GOT3 (cell line): ENCODE measurements around the gene PLCB2.
A peak's percentile ranks its signal among the peaks of the same experiment; 100 is the strongest.

ENCODE experiments used
- DNase-seq: peaks from one replicate; lab custom pipeline; 2025; ENCODE audit warnings: mixed read lengths; lab: John Stamatoyannopoulos, UW

The PLCB2 gene

DNA sequence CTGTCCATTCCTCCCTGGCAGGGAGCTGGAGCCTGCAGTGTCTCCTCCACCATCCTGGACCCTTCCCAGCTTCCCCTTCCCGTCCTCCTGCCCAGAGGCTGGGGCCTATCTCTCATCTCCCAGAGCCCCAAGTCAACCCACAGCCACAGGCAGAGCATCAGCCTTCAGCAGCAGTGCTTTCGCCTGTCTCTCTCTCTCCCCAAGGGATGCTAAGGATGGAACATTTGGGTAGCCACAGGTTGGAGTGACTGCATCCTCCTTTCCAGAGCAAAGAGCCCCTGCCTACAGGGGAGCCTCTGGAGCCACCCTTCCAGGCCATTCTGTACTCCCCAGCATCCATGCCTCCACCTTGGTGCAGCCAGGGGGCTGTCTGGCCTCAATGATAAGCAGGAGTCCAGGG, 4.2 kb downstream of the PLCB2 start:
- no peak for DNase-seq

- no peak for DNase-seq
Observed at GRCh38 chr15:40302981-40303380, 4.8 kb downstream of the PLCB2 start.

- no peak for DNase-seq
Observed at GRCh38 chr15:40302288-40302886, 5.3 kb downstream of the PLCB2 start.

GRCh38 chr15:40301467-40302179, 6.1 kb downstream of the PLCB2 start:
- no peak for DNase-seq

DNA sequence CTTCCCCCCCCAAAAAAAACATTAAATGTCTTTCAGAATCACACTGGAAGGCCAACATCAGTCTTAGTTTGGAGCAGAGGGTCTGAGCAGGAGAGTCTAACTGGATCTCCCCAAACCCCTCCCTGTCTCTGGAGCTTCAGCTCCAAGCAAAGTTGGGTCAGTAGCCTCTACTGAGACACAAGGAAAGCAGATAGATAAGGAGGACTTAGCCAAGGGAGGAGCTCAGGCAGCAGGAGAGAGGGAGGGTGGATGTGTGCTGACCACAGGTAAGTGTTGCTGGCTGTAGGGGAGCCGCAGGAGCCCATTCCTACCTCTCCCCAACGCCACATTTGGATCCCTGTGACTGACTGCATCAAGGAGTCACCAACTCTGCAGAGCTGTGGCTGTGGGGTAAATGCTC, 7.0 kb downstream of the PLCB2 start:
- no peak for DNase-seq

GRCh38 chr15:40300367-40300766, 7.4 kb downstream of the PLCB2 start:
- no peak for DNase-seq

DNA sequence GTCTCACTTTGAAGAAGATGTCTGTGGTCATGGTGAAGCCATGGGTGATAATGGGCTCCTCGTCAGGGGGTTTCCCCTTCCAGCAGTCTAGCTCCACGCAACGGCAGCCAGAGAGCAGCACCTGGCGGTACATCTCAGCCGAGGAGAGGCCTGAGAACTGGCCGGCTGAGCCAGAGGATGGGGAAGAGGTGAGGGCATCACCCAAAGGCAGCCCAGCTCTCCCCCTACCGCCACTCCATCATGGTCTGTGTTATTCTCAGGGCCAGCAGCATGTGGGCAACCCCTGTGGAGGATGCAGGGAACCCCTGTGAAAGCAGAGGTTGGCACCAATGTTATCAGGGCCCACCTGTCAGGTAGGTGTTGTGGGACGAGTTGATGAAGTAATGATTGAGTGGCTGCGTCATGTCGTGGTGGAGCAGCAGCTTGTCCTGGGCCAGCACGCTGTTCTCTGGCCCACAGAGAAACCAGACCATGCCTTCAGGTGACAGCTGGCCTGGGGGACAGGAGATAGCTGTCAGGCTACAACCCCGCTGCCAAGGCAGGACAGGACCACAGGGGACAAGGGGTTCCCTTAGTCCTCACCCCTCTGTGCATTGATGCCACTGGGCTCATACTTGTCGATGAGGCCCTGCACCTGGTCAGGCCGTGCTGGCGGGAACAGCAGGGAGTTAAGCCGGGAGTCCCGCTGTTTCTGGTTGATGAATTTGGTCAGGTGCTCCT, 9.4 kb downstream of the PLCB2 start:
- DNase-seq, result no peak

GRCh38 chr15:40297356-40297755, 10.4 kb downstream of the PLCB2 start:
- no peak for DNase-seq

DNA sequence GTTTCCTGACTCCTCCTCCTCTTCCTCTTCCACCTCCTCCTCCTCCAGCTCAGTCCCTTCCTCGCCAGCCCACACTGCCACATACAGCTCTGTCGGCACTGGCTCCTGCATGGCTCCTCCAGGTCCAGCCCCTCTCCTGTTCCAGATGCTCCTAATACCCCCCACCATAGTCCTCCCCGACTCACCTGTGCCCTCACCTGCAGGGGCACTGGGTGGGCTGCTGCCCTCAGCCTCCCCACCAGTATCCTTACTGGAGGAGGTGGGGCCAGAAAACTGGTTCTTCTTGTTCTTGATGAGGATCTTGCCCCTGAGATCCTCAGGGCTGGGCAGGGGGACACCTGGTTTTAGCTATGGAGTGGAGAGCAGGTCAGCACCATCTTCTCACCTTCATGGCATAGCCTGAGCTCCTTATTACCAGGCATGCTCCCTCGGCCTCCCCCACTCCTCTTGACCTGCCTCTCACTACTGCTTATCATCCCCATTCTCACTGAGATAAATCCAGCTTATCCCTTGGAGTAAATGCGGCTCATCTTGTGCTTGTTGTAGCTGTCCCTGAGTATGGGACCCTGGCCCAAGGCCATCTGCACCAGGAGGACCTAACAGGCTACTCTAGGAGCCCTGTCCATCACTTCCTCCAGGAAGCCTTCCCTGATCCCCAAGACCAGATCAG, 11.0 kb downstream of the PLCB2 start:
- DNase-seq, result no peak

DNA sequence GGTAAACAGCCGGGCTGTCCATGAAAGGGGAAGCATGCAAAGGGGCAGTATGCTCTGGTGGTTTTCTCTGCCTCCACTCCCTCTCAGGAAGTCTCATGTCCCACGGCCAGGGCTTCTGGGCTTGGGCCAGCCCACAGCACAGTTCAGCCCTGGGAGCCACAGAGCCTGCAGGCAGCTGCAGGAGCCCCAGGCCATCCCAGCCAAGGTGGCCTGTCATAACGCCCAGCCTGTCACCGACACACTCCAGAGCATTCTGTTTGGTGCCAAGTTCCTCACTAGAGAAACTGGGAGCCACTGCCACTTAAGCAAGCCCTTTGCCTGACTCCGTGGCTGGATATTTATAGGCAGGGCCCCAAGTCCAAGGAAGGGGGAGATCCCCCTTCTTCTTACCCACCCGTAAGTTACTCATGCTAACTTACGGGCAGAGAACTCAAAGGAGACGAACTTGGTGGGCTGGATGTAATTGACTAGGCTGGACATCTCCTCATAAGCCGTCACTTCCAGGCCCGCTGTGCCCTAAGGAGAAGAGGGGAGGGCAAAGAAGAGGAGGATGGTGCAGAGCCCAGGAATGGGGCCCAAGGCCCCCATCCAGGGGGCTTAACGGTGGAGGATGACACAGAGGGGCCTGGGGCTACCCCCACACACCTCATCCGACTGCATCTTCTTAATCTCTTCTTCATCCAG, 11.7 kb downstream of the PLCB2 start:
- no peak for DNase-seq

GRCh38 chr15:40295297-40295696, 12.4 kb downstream of the PLCB2 start:
- no peak for DNase-seq

DNA sequence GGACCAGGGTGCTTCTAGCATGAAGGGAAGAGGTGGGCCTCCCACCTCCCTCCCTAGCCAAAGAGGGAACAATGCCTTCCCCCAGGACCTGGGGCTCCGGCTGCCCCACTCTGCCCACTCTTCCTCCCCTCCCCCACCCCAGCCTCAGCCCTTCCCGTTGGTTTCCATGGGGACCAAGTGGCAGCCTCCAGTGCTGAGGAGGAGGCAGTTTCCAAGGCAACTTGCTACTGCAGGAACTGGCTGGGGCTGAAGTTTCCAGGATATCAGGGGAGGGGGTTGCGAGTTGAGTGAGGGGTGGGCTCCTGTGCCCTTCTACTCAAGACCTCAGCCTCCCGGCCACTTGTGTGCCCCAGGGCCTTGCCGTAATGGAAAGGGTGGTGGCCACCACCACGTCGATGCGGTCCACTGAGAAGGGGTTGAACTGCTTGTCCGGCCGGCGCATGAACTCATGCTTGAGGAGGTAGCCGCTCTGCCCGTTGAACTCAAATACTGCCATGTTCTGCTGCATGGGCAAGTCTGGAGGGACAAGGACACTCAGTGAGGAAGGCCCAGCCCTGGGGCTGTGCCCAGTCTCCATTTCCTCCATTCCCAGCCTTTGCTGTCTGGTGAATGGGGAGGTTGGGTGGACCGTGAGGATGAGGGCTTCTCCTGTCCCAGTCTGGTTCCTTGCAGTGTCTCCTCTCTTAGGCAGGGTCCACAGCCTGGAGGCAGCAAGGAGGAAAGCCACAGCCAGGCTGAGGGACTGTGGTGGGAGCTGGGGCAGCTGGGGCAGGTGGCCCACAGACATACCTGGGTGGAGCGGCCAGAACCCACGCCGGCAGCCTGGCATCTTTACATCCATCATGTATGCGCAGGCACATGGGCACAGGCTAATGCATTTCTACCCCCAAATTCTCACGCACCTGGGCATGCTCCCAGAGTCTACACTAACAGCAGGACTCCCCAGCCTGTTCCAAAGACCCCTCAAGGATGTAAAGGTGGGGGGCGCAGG, 13.5 kb downstream of the PLCB2 start:
- DNase-seq, result no peak

DNA sequence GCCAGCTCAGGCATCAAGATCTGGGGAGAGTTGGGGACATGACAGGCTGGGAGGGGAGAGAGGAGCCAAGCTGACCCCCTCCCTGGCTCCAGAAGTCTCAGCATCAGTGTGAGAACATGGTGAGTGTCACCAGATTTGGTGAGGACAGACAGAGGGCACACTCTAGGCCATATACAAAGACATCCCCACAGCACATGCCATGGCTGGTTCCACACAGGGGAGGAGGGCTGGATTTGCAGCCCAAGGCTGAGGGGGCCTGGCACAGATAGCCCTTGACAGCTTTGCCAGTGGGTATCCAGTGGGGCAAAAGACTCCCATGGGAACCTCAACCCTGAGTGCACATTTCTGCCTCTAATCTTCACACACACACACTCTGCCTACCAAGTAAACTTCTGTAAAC, 14.7 kb downstream of the PLCB2 start:
- DNase-seq, result no peak

DNA sequence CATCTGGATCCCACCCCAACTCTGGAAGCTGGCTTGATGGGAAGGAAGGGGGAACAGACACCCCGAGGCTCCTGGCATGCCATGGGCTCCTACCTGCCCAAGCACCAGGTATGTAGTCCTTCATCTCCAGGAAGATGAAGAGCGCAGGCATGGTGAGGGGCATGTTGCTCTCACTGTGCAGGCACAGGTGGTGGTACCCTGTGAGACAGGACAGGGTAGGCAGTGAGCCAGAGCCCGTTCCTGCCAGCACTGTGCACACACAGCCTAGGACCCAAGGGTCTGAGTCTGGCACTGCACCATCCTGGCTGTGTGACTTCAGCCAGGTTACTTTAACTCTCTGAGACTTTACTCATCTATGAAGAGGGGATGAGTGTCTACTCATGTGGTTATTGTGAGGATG, 15.5 kb downstream of the PLCB2 start:
- no peak for DNase-seq

DNA sequence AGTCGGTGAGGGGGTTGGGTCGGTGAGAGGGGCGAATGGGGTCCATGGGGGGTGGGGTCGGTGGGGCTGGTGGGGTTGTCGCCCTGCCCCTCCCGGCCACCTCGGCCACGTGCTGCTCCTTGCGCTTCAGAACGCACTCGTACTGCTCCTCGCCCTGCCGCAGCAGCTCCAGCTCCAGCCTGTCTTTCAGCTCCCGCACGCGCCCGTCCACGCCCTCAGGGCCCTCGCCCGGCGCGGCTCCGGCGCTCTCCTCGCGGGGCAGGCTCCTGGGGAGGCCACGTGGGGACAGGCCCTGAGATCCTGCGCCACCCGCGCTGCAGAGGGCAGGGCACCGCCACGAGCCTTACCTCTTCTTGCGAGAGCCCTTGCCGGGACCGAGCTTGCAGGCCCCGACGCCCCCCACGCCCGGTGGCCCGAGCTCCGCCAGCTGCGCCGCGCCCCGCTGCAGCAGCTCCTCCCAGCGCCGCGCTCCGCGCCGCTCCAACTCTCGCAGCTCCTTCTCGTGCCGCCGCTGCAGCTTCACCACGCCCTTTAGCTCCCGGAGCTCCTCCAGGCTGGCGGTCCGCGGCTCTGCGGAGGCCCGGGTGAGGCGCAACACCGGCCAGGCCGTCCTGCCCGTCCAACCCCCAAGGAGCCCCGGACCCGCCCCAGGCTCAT, 16.7 kb downstream of the PLCB2 start:
- peak; percentile 30 for DNase-seq

DNA sequence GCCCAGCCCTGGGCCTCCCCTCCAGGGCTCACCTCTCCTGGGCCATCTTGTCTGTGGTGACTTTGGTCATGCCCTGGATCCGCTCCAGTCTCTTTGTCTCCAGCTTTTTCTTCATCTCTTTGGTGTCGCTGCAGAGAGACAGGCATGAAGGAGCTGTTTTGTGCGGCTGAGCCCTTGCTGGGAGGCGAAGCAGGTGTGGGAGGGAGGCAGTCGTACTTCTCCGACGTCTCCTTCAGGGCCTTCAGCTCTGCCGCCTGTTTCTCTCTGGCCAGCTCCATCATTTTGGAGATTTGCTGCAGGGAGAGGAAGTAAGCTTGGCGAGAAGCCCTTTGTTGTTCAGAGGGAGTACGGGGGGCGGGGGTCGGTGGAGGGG, 17.2 kb downstream of the PLCB2 start:
- DNase-seq, result no peak

DNA sequence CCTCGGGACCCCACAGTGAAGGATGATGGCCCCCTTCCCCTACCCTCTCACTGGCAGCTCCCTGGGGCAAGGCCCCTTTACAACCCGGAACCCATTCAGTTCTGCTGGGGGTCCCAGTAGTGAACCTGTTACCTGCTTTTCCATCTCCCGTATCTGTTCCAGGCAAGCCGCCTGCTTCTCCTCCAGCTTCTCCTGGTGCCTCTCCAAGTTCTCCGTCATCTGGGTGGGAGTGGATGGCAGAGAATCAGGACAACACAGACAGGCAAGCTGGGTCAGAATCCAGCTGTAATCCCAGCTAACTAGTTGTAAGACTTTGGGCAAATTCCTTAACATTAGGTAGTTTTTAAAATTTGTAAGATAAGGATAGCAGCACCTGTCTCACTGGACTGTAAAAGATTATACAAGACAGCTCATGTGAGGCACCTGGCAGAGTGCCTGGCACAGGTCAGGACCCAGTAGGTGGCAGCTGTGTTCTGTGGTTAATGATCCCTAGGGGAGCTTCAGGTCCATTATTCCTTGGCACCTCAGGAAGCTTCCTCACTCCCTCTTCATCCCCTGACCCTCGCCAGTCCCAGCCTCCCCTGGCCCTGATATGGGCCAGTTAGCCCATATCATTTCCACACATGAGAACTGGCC, 18.5 kb downstream of the PLCB2 start:
- no peak for DNase-seq

- no peak for DNase-seq
Observed at GRCh38 chr15:40287968-40288367, 19.8 kb downstream of the PLCB2 start.

- no peak for DNase-seq
Observed at GRCh38 chr15:40287505-40287904, 20.2 kb downstream of the PLCB2 start.

GRCh38 chr15:40286794-40287193, 20.9 kb downstream of the PLCB2 start:
- no peak for DNase-seq
